HEK293 (cell line): ENCODE data around the gene USP36.
A peak's percentile ranks its signal among the peaks of the same experiment; 100 is the strongest.

Experiments used
- EGR2 ChIP-seq: fragments of 450-650 bp; formaldehyde crosslinking; IDR thresholded peaks from 2 replicates; pipeline ENCODE4 v1.5.1; 2016; ENCODE audit warnings: low read depth, missing biosample characterization, missing genetic modification characterization
- GLIS1 ChIP-seq: fragments of 450-650 bp; formaldehyde crosslinking; IDR thresholded peaks from 2 replicates; pipeline ENCODE4 v1.5.1; 2016; ENCODE audit warnings: missing biosample characterization, missing genetic modification characterization
- HOXC10 ChIP-seq: sonication (generic); formaldehyde crosslinking; IDR thresholded peaks from 2 replicates; pipeline ENCODE4 v1.8.1; 2023; ENCODE audit warnings: mild to moderate bottlenecking, missing genetic modification reagents
- MYNN ChIP-seq: fragments of 450-650 bp; formaldehyde crosslinking; IDR thresholded peaks from 2 replicates; pipeline ENCODE4 v1.5.1; 2016; ENCODE audit warnings: missing biosample characterization, missing genetic modification characterization, borderline replicate concordance
- SCRT1 ChIP-seq: fragments of 450-650 bp; formaldehyde crosslinking; IDR thresholded peaks from 2 replicates; pipeline ENCODE4 v1.5.1; 2016; ENCODE audit warnings: missing biosample characterization, missing genetic modification characterization, borderline replicate concordance
- TCF7L2 ChIP-seq: IDR thresholded peaks from 2 replicates; pipeline ENCODE4 v1.6.1; 2011; ENCODE audit warnings: low read depth, mild to moderate bottlenecking, inconsistent platforms, low read length, moderate library complexity, borderline replicate concordance
- ZBTB20 ChIP-seq: fragments of 450-650 bp; formaldehyde crosslinking; IDR thresholded peaks from 2 replicates; pipeline ENCODE4 v1.5.1; 2016; ENCODE audit warnings: missing biosample characterization, missing genetic modification characterization
- ZBTB8A ChIP-seq: fragments of 450-650 bp; formaldehyde crosslinking; IDR thresholded peaks from 2 replicates; pipeline ENCODE4 v1.5.1; 2016; ENCODE audit warnings: missing biosample characterization, missing genetic modification characterization
- ZNF146 ChIP-seq: fragments of 450-650 bp; formaldehyde crosslinking; IDR thresholded peaks from 2 replicates; pipeline ENCODE4 v1.5.1; 2016; ENCODE audit warnings: missing biosample characterization, missing genetic modification characterization
- ZNF155 ChIP-seq: fragments of 450-650 bp; formaldehyde crosslinking; IDR thresholded peaks from 2 replicates; pipeline ENCODE4 v1.5.1; 2016; ENCODE audit warnings: missing biosample characterization, missing genetic modification characterization
- ZNF175 ChIP-seq: fragments of 450-650 bp; formaldehyde crosslinking; IDR thresholded peaks from 2 replicates; pipeline ENCODE4 v1.5.1; 2016; ENCODE audit warnings: missing biosample characterization, missing genetic modification characterization
- ZNF211 ChIP-seq: fragments of 450-650 bp; formaldehyde crosslinking; IDR thresholded peaks from 2 replicates; pipeline ENCODE4 v1.5.1; 2016; ENCODE audit warnings: low read depth, missing biosample characterization, missing genetic modification characterization
- ZNF23 ChIP-seq: fragments of 450-650 bp; formaldehyde crosslinking; IDR thresholded peaks from 2 replicates; pipeline ENCODE4 v1.5.1; 2016; ENCODE audit warnings: missing biosample characterization, missing genetic modification characterization, borderline replicate concordance
- ZNF266 ChIP-seq: fragments of 450-650 bp; formaldehyde crosslinking; IDR thresholded peaks from 2 replicates; pipeline ENCODE4 v1.5.1; 2016; ENCODE audit warnings: missing biosample characterization, missing genetic modification characterization, low read depth
- ZNF324 ChIP-seq: fragments of 450-650 bp; formaldehyde crosslinking; IDR thresholded peaks from 2 replicates; pipeline ENCODE4 v1.5.1; 2016; ENCODE audit warnings: missing biosample characterization, missing genetic modification characterization
- ZNF341 ChIP-seq: fragments of 450-650 bp; formaldehyde crosslinking; IDR thresholded peaks from 2 replicates; pipeline ENCODE4; 2016; ENCODE audit warnings: low read depth, missing biosample characterization, missing genetic modification characterization
- ZNF354C ChIP-seq: fragments of 450-650 bp; formaldehyde crosslinking; IDR thresholded peaks from 2 replicates; pipeline ENCODE4 v1.5.1; 2016; ENCODE audit warnings: missing biosample characterization, missing genetic modification characterization, low read depth, borderline replicate concordance
- ZNF394 ChIP-seq: fragments of 450-650 bp; formaldehyde crosslinking; IDR thresholded peaks from 2 replicates; pipeline ENCODE4 v1.5.1; 2016; ENCODE audit warnings: missing biosample characterization, missing genetic modification characterization, mild to moderate bottlenecking, moderate library complexity, borderline replicate concordance
- ZNF48 ChIP-seq: fragments of 450-650 bp; formaldehyde crosslinking; IDR thresholded peaks from 2 replicates; pipeline ENCODE4 v1.5.1; 2016; ENCODE audit warnings: missing biosample characterization, missing genetic modification characterization
- ZNF629 ChIP-seq: fragments of 450-650 bp; formaldehyde crosslinking; IDR thresholded peaks from 2 replicates; pipeline ENCODE4 v1.5.1; 2017; ENCODE audit warnings: missing biosample characterization, missing genetic modification characterization
- ZNF670 ChIP-seq: fragments of 450-650 bp; formaldehyde crosslinking; IDR thresholded peaks from 2 replicates; pipeline ENCODE4 v1.5.1; 2016; ENCODE audit warnings: missing biosample characterization, missing genetic modification characterization, low read depth
- ZNF707 ChIP-seq: fragments of 450-650 bp; formaldehyde crosslinking; IDR thresholded peaks from 2 replicates; pipeline ENCODE4 v1.5.1; 2016; ENCODE audit warnings: missing biosample characterization, missing genetic modification characterization
- ZNF791 ChIP-seq: fragments of 450-650 bp; formaldehyde crosslinking; IDR thresholded peaks from 2 replicates; pipeline ENCODE4 v1.5.1; 2016; ENCODE audit warnings: missing biosample characterization, missing genetic modification characterization
- TF ChIP-seq, protein P1 (sequence below): fragments of 450-650 bp; formaldehyde crosslinking; IDR thresholded peaks from 2 replicates; pipeline ENCODE4 v1.5.1; 2016; ENCODE audit warnings: missing biosample characterization, missing genetic modification characterization
- TF ChIP-seq, protein P2 (sequence below): fragments of 450-650 bp; formaldehyde crosslinking; IDR thresholded peaks from 2 replicates; pipeline ENCODE4 v1.5.1; 2016; ENCODE audit warnings: missing biosample characterization, missing genetic modification characterization
- TF ChIP-seq, protein P3 (sequence below): fragments of 450-650 bp; formaldehyde crosslinking; IDR thresholded peaks from 2 replicates; pipeline ENCODE4 v1.5.1; 2016; ENCODE audit warnings: missing biosample characterization, missing genetic modification characterization
- TF ChIP-seq, protein P4 (sequence below): fragments of 450-650 bp; formaldehyde crosslinking; IDR thresholded peaks from 2 replicates; pipeline ENCODE4 v1.5.1; 2016; ENCODE audit warnings: missing biosample characterization, missing genetic modification characterization, low read depth
- TF ChIP-seq, protein P5 (sequence below): fragments of 450-650 bp; formaldehyde crosslinking; IDR thresholded peaks from 2 replicates; pipeline ENCODE4 v1.5.1; 2016; ENCODE audit warnings: missing biosample characterization, missing genetic modification characterization
- TF ChIP-seq, protein P6 (sequence below): fragments of 450-650 bp; formaldehyde crosslinking; IDR thresholded peaks from 2 replicates; pipeline ENCODE4 v1.5.0; 2017; ENCODE audit warnings: missing biosample characterization, missing genetic modification characterization, borderline replicate concordance

Gene USP36

DNA sequence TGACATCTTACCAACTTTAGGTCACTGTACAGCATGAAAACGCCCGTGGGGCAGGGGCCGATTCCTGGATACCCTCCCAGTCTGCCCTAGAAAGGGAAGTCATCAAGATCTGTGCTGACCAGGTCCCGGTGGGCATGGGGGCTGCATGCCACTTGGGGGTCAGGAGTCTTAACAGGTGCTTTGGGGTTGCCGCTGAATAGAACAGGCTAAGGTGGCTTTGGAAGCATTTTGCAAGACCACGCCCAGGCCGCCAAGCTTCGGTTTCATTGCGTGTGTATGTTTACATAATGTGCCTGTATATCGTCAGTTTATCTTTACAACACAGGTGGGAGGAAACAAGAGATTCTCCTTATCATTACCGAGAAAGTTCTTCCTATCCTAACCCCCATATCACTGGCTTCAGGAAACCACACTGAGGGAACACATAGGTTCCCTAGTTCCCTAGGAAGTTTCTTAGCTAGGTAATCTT is 13.3 kb upstream of the USP36 start (continued):
- TF ChIP-seq MYNN (tag by site-specific recombination) (no peak), GLIS1 (tag by site-specific recombination) (no peak), ZNF155 (no peak), SCRT1 (0 out of 2 replicates have a peak, but pooled peaks have one; percentile 22), ZNF175 (no peak), EGR2 (tag by site-specific recombination) (peak; percentile 53), ZNF341 (tag by site-specific recombination) (no peak), ZNF266 (tag by site-specific recombination) (no peak), ZNF670 (tag by site-specific recombination) (no peak), ZNF354C (no peak), TCF7L2 (no peak), ZNF211 (no peak), ZNF629 (tag by site-specific recombination) (peak; percentile 42; the same call in 1 of the 2 replicates), ZBTB8A (tag by site-specific recombination) (no peak), ZBTB20 (tag by site-specific recombination) (no peak), ZNF791 (tag by site-specific recombination) (no peak), ZNF48 (tag by site-specific recombination) (no peak), ZNF394 (tag by site-specific recombination) (no peak), ZNF23 (tag by site-specific recombination) (no peak), HOXC10 (no peak), ZNF146 (no peak), ZNF707 (tag by site-specific recombination) (no peak), ZNF324 (no peak)
- TF ChIP-seq, protein P1, sequence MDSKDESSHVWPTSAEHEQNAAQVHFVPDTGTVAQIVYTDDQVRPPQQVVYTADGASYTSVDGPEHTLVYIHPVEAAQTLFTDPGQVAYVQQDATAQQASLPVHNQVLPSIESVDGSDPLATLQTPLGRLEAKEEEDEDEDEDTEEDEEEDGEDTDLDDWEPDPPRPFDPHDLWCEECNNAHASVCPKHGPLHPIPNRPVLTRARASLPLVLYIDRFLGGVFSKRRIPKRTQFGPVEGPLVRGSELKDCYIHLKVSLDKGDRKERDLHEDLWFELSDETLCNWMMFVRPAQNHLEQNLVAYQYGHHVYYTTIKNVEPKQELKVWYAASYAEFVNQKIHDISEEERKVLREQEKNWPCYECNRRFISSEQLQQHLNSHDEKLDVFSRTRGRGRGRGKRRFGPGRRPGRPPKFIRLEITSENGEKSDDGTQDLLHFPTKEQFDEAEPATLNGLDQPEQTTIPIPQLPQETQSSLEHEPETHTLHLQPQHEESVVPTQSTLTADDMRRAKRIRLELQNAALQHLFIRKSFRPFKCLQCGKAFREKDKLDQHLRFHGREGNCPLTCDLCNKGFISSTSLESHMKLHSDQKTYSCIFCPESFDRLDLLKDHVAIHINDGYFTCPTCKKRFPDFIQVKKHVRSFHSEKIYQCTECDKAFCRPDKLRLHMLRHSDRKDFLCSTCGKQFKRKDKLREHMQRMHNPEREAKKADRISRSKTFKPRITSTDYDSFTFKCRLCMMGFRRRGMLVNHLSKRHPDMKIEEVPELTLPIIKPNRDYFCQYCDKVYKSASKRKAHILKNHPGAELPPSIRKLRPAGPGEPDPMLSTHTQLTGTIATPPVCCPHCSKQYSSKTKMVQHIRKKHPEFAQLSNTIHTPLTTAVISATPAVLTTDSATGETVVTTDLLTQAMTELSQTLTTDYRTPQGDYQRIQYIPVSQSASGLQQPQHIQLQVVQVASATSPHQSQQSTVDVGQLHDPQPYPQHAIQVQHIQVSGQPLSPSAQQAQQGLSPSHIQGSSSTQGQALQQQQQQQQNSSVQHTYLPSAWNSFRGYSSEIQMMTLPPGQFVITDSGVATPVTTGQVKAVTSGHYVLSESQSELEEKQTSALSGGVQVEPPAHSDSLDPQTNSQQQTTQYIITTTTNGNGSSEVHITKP (tag by site-specific recombination), result peak; percentile 95
- TF ChIP-seq, protein P2, sequence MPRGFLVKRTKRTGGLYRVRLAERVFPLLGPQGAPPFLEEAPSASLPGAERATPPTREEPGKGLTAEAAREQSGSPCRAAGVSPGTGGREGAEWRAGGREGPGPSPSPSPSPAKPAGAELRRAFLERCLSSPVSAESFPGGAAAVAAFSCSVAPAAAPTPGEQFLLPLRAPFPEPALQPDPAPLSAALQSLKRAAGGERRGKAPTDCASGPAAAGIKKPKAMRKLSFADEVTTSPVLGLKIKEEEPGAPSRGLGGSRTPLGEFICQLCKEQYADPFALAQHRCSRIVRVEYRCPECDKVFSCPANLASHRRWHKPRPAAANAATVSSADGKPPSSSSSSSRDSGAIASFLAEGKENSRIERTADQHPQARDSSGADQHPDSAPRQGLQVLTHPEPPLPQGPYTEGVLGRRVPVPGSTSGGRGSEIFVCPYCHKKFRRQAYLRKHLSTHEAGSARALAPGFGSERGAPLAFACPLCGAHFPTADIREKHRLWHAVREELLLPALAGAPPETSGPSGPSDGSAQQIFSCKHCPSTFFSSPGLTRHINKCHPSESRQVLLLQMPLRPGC, result no peak
- TF ChIP-seq, protein P3, sequence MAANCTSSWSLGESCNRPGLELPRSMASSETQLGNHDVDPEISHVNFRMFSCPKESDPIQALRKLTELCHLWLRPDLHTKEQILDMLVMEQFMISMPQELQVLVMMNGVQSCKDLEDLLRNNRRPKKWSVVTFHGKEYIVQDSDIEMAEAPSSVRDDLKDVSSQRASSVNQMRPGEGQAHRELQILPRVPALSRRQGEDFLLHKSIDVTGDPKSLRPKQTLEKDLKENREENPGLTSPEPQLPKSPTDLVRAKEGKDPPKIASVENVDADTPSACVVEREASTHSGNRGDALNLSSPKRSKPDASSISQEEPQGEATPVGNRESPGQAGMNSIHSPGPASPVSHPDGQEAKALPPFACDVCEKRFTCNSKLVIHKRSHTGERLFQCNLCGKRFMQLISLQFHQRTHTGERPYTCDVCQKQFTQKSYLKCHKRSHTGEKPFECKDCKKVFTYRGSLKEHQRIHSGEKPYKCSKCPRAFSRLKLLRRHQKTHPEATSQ (tag by site-specific recombination), result no peak
- TF ChIP-seq, protein P4, sequence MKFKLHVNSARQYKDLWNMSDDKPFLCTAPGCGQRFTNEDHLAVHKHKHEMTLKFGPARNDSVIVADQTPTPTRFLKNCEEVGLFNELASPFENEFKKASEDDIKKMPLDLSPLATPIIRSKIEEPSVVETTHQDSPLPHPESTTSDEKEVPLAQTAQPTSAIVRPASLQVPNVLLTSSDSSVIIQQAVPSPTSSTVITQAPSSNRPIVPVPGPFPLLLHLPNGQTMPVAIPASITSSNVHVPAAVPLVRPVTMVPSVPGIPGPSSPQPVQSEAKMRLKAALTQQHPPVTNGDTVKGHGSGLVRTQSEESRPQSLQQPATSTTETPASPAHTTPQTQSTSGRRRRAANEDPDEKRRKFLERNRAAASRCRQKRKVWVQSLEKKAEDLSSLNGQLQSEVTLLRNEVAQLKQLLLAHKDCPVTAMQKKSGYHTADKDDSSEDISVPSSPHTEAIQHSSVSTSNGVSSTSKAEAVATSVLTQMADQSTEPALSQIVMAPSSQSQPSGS (tag by site-specific recombination), result no peak
- TF ChIP-seq, protein P5, sequence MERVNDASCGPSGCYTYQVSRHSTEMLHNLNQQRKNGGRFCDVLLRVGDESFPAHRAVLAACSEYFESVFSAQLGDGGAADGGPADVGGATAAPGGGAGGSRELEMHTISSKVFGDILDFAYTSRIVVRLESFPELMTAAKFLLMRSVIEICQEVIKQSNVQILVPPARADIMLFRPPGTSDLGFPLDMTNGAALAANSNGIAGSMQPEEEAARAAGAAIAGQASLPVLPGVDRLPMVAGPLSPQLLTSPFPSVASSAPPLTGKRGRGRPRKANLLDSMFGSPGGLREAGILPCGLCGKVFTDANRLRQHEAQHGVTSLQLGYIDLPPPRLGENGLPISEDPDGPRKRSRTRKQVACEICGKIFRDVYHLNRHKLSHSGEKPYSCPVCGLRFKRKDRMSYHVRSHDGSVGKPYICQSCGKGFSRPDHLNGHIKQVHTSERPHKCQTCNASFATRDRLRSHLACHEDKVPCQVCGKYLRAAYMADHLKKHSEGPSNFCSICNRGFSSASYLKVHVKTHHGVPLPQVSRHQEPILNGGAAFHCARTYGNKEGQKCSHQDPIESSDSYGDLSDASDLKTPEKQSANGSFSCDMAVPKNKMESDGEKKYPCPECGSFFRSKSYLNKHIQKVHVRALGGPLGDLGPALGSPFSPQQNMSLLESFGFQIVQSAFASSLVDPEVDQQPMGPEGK (tag by site-specific recombination), result peak; percentile 52
- TF ChIP-seq, protein P6, sequence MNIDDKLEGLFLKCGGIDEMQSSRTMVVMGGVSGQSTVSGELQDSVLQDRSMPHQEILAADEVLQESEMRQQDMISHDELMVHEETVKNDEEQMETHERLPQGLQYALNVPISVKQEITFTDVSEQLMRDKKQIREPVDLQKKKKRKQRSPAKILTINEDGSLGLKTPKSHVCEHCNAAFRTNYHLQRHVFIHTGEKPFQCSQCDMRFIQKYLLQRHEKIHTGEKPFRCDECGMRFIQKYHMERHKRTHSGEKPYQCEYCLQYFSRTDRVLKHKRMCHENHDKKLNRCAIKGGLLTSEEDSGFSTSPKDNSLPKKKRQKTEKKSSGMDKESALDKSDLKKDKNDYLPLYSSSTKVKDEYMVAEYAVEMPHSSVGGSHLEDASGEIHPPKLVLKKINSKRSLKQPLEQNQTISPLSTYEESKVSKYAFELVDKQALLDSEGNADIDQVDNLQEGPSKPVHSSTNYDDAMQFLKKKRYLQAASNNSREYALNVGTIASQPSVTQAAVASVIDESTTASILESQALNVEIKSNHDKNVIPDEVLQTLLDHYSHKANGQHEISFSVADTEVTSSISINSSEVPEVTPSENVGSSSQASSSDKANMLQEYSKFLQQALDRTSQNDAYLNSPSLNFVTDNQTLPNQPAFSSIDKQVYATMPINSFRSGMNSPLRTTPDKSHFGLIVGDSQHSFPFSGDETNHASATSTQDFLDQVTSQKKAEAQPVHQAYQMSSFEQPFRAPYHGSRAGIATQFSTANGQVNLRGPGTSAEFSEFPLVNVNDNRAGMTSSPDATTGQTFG (tag by site-specific recombination), result no peak
